GM19395 (cell line): ENCODE results near the gene SMDT1.
"Not testable (repeated sequence)": the region's sequence is repeated elsewhere in the genome, so short reads cannot be mapped to it uniquely, and the experiment has no call there.

Experiments used
- ATAC-seq: cut with Tn5 transposase; IDR thresholded peaks from one replicate; pipeline ENCODE4 v1.9.1; 2021; ENCODE audit warnings: mild to moderate bottlenecking, moderate library complexity; ENCODE audit not compliant: unreplicated experiment

SMDT1 gene

GRCh38 chr22:42070517-42071422 is 8.7 kb upstream of the SMDT1 start, which contains the start of gene NAGA:
Gene NAGA (minus strand): TSS chr22:42070812. CDS start chr22:42070297, 515 bp downstream.
- ATAC-seq = peak; percentile 87

- not testable (repeated sequence) for ATAC-seq
Measured at GRCh38 chr22:42071508-42071907, 8.0 kb upstream of the SMDT1 start.

GRCh38 chr22:42072606-42073330 is 6.7 kb upstream of the SMDT1 start:
- no peak for ATAC-seq

- ATAC-seq = no peak
Measured at GRCh38 chr22:42073621-42074041, 5.9 kb upstream of the SMDT1 start.

- no peak for ATAC-seq
Measured at GRCh38 chr22:42074132-42074811, 5.2 kb upstream of the SMDT1 start, which contains the start of gene PHETA2. Gene PHETA2 (plus strand): TSS chr22:42074248. CDS start chr22:42077294, 3,046 bp downstream.

- ATAC-seq = no peak
Measured at GRCh38 chr22:42074846-42075676, 4.4 kb upstream of the SMDT1 start.

GRCh38 chr22:42076764-42077485 is 2.6 kb upstream of the SMDT1 start:
- ATAC-seq = no peak

- no peak for ATAC-seq
Measured at GRCh38 chr22:42077486-42078125, 1.9 kb upstream of the SMDT1 start.

GRCh38 chr22:42078469-42079318 is 806 bp upstream of the SMDT1 start:
- ATAC-seq = peak; percentile 11

- no peak for ATAC-seq
Measured at GRCh38 chr22:42080287-42080686, 787 bp downstream of the SMDT1 start.

GRCh38 chr22:42083119-42083518 is 3.6 kb downstream of the SMDT1 start:
- no peak for ATAC-seq

- no peak for ATAC-seq
Measured at GRCh38 chr22:42084874-42085273, 5.4 kb downstream of the SMDT1 start.

GRCh38 chr22:42086051-42086450 is 6.6 kb downstream of the SMDT1 start:
- no peak for ATAC-seq

GRCh38 chr22:42090596-42091454 is 11.3 kb downstream of the SMDT1 start, which contains the start of gene NDUFA6:
Gene NDUFA6 (minus strand): TSS chr22:42090772. CDS start chr22:42090744, 28 bp downstream.
- ATAC-seq = peak; percentile 94

GRCh38 chr22:42091455-42091782 is 11.9 kb downstream of the SMDT1 start:
- ATAC-seq = no peak

- ATAC-seq = no peak
Measured at GRCh38 chr22:42101199-42101598, 21.7 kb downstream of the SMDT1 start.

GRCh38 chr22:42104332-42104860 is 24.9 kb downstream of the SMDT1 start:
- ATAC-seq = not testable (repeated sequence)
